NCI-H187 (cell line): ENCODE results near the gene SRRM5.
"Not testable (repeated sequence)": the region's sequence is repeated elsewhere in the genome, so short reads cannot be mapped to it uniquely, and the experiment has no call there.

ENCODE experiments used
- DNase-seq, 2 experiments: peaks; one replicate each; lab custom pipeline; 2025; lab: John Stamatoyannopoulos, UW

Gene SRRM5

GRCh38 chr19:43618921-43619261, 7.0 kb downstream of the SRRM5 start:
- peak; percentile 63 to 82 for DNase-seq

GRCh38 chr19:43619262-43620060, 7.6 kb downstream of the SRRM5 start, which contains the start of gene ZNF428:
ZNF428 (minus strand) TSS chr19:43619629; CDS start chr19:43614304, 5,325 bp downstream.
- peak; percentile 92 for DNase-seq

- no peak for DNase-seq
Observed at GRCh38 chr19:43620061-43621001, 8.4 kb downstream of the SRRM5 start.

- DNase-seq = no peak
Observed at GRCh38 chr19:43622070-43622469, 10.2 kb downstream of the SRRM5 start.

GRCh38 chr19:43622956-43623355, 11.1 kb downstream of the SRRM5 start:
- no peak for DNase-seq

GRCh38 chr19:43623889-43624670, 12.2 kb downstream of the SRRM5 start:
- DNase-seq = no peak

GRCh38 chr19:43624933-43625332, 13.0 kb downstream of the SRRM5 start:
- no peak for DNase-seq

- DNase-seq = no peak
Observed at GRCh38 chr19:43625918-43626579, 14.2 kb downstream of the SRRM5 start.

- DNase-seq = no peak
Observed at GRCh38 chr19:43626838-43627237, 14.9 kb downstream of the SRRM5 start.

GRCh38 chr19:43628646-43629326, 16.9 kb downstream of the SRRM5 start:
- DNase-seq = no peak

- DNase-seq = no peak
Observed at GRCh38 chr19:43631491-43631890, 19.6 kb downstream of the SRRM5 start.

GRCh38 chr19:43633520-43633919, 21.6 kb downstream of the SRRM5 start:
- DNase-seq = no peak

- DNase-seq = no peak
Observed at GRCh38 chr19:43634068-43634467, 22.2 kb downstream of the SRRM5 start.

GRCh38 chr19:43634506-43634871, 22.6 kb downstream of the SRRM5 start:
- DNase-seq = no peak

- DNase-seq = no peak
Observed at GRCh38 chr19:43634872-43635560, 23.1 kb downstream of the SRRM5 start.

GRCh38 chr19:43635561-43635940, 23.7 kb downstream of the SRRM5 start:
- DNase-seq = not testable (repeated sequence)

GRCh38 chr19:43636121-43636683, 24.3 kb downstream of the SRRM5 start:
- DNase-seq = no peak

- DNase-seq = no peak
Observed at GRCh38 chr19:43638214-43638994, 26.5 kb downstream of the SRRM5 start.

- DNase-seq = no peak
Observed at GRCh38 chr19:43638995-43639518, 27.2 kb downstream of the SRRM5 start.
